HepG2 (cell line): ENCODE measurements around the gene DCN. TPM values are rescaled to one million over a fixed set of nuclear protein-coding genes. Genes with fewer than 3 reads are reported as not detected.

Source experiments
- ATAC-seq: fragments of 200-7000 bp; cut with Tn5 transposase; 3 replicates; pipeline ENCODE4 v1.9.1; 2020; ENCODE audit warnings: mild to moderate bottlenecking, moderate library complexity
- BruUV-seq: library from RNA; stranded (reverse); fragments of 400-500 nt; replicated peaks from 2 replicates; lab custom pipeline; 2021; lab: Mats Ljungman, UMichigan
- CTCF ChIA-PET: fragments of 300-600 bp; formaldehyde crosslinking; extraction: SDS; loops from one replicate; lab custom pipeline; 2021; ENCODE audit warnings: low total read pairs, inconsistent platforms, low intra/inter-chr PET ratio; lab: Yijun Ruan, JAX
- POLR2A ChIA-PET: fragments of 350-600 bp; sonication (Branson Sonifier 250); formaldehyde crosslinking; loops from one replicate; lab custom pipeline; 2020; ENCODE audit warnings: antibody characterized with exemption, inconsistent platforms; lab: Yijun Ruan, JAX
- DNase-seq: peaks from one replicate; pipeline ENCODE4 v3.0.0-alpha.2; 2015; ENCODE audit warnings: low spot score
- FAIRE-seq: peaks from 3 replicates; lab custom pipeline; 2011; peaks lifted over from hg19 to GRCh38; lab: Jason Lieb, UNC
- H2AFZ ChIP-seq: one replicate; pipeline ENCODE4 v1.6.1; 2011; ENCODE audit warnings: low read length, inconsistent platforms
- H3K27ac ChIP-seq: fragments of 300-600 bp; 3 replicates; pipeline ENCODE4 v1.8.0; 2011; ENCODE audit warnings: mixed run types, mild to moderate bottlenecking, mixed read lengths, low read length, inconsistent platforms; ENCODE audit not compliant: insufficient read depth; ENCODE audit errors: extremely low read length
- H3K27me3 ChIP-seq, 2 experiments: fragments of 200-600 bp in 1 of 2; 2 replicates in 1 of 2; 3 replicates in 1 of 2; pipeline versions ENCODE4 v1.6.0 to v1.8.0; 2011; ENCODE audit warnings: low read length in 2 of 2, mild to moderate bottlenecking in 2 of 2, moderate library complexity in 2 of 2, inconsistent platforms in 1 of 2; ENCODE audit not compliant: insufficient read depth in 2 of 2, control insufficient read depth in 1 of 2
- H3K36me3 ChIP-seq, 2 experiments: fragments of 200-600 bp in 1 of 2; replicated peaks in 1 of 2; 2 replicates in 1 of 2; 3 replicates in 1 of 2; pipeline versions ENCODE4 v1.5.1 to v1.8.0; 2011; ENCODE audit warnings: low read length in 2 of 2, inconsistent platforms in 1 of 2; ENCODE audit not compliant: insufficient read depth in 2 of 2, control insufficient read depth in 1 of 2
- H3K4me1 ChIP-seq: 2 replicates; pipeline ENCODE4 v1.5.1; 2012; ENCODE audit warnings: low read length, inconsistent platforms; ENCODE audit not compliant: insufficient read depth
- H3K4me2 ChIP-seq: 2 replicates; pipeline ENCODE4 v1.6.0; 2011; ENCODE audit warnings: low read depth, low read length, inconsistent platforms
- H3K4me3 ChIP-seq, 3 experiments: fragments of 200-600 bp in 1 of 3; sonication (generic), shearing (Covaris generic) in 1 of 3; replicated peaks in 1 of 3; 2 replicates each; pipeline ENCODE4 v1.5.1; 2011 to 2016; ENCODE audit warnings: low read length in 3 of 3, inconsistent platforms in 2 of 3, low read depth in 2 of 3, mild to moderate bottlenecking in 2 of 3, control low read depth in 1 of 3, mixed read lengths in 1 of 3; ENCODE audit not compliant: insufficient read depth in 1 of 3
- H3K79me2 ChIP-seq: one replicate; pipeline ENCODE4 v1.6.1; 2011; ENCODE audit warnings: low read length, inconsistent platforms; ENCODE audit not compliant: insufficient read depth
- H3K9ac ChIP-seq: 2 replicates; pipeline ENCODE4 v1.6.0; 2011; ENCODE audit warnings: mild to moderate bottlenecking, low read depth, low read length, inconsistent platforms; ENCODE audit not compliant: insufficient read depth
- H3K9me3 ChIP-seq: 2 replicates; pipeline ENCODE4 v1.5.1; 2012; ENCODE audit warnings: mild to moderate bottlenecking, low read length
- H4K20me1 ChIP-seq: 2 replicates; pipeline ENCODE4 v1.6.0; 2011; ENCODE audit warnings: inconsistent platforms, mild to moderate bottlenecking, low read length, moderate library complexity; ENCODE audit not compliant: insufficient read depth
- ATF7 ChIP-seq, 2 experiments: fragments of 450-650 bp in 1 of 2; sonication (generic) in 1 of 2; formaldehyde crosslinking in 1 of 2; IDR thresholded peaks; 2 replicates each; pipeline versions ENCODE4 v1.4.0 to v1.6.1; 2016 to 2020; ENCODE audit warnings: antibody characterized with exemption in 1 of 2, mild to moderate bottlenecking in 1 of 2, missing genetic modification reagents in 1 of 2
- BATF2 ChIP-seq: sonication (generic); formaldehyde crosslinking; IDR thresholded peaks from 2 replicates; pipeline ENCODE4 v1.8.0; 2022; ENCODE audit warnings: mild to moderate bottlenecking, missing genetic modification reagents, moderate library complexity
- CREBL2 ChIP-seq: sonication (generic); formaldehyde crosslinking; IDR thresholded peaks from 2 replicates; pipeline ENCODE4 v1.8.1; 2023; ENCODE audit warnings: missing genetic modification reagents, mild to moderate bottlenecking, borderline replicate concordance
- FOXP1 ChIP-seq, 2 experiments: fragments of 450-650 bp in 1 of 2; IDR thresholded peaks; 2 replicates each; pipeline ENCODE4 v1.6.1; 2017 to 2018; ENCODE audit warnings: antibody characterized with exemption in 1 of 2
- GMEB1 ChIP-seq: sonication (generic); formaldehyde crosslinking; IDR thresholded peaks from 2 replicates; pipeline ENCODE4 v1.5.1; 2020; ENCODE audit warnings: missing genetic modification reagents, mild to moderate bottlenecking, borderline replicate concordance
- HOXD1 ChIP-seq: sonication (generic); formaldehyde crosslinking; IDR thresholded peaks from 2 replicates; pipeline ENCODE4 v1.5.0; 2020; ENCODE audit warnings: missing genetic modification reagents
- IRX3 ChIP-seq: sonication (generic); formaldehyde crosslinking; IDR thresholded peaks from 2 replicates; pipeline ENCODE4 v1.8.1; 2023; ENCODE audit warnings: mild to moderate bottlenecking, low read depth, missing genetic modification reagents, borderline replicate concordance
- KLF11 ChIP-seq: IDR thresholded peaks from 2 replicates; pipeline ENCODE4 v1.6.1; 2016; ENCODE audit warnings: missing compliant biosample characterization
- NFYB ChIP-seq: sonication (generic); formaldehyde crosslinking; IDR thresholded peaks from 2 replicates; pipeline ENCODE4 v1.4.0; 2020; ENCODE audit warnings: missing genetic modification reagents
- PAF1 ChIP-seq: IDR thresholded peaks from 2 replicates; pipeline ENCODE4 v1.6.1; 2016; ENCODE audit warnings: missing genetic modification reagents, missing compliant biosample characterization
- PCBP2 ChIP-seq: fragments of 200-400 bp; formaldehyde crosslinking; optimal IDR thresholded peaks from 2 replicates; pipeline ENCODE3; 2018; ENCODE audit warnings: low read length, low read depth; ENCODE audit not compliant: poor library complexity, severe bottlenecking
- PHB2 ChIP-seq: fragments of 450-650 bp; IDR thresholded peaks from 2 replicates; pipeline ENCODE4 v1.6.1; 2018; ENCODE audit not compliant: partially characterized antibody
- PREB ChIP-seq: sonication (generic); formaldehyde crosslinking; IDR thresholded peaks from 2 replicates; pipeline ENCODE4 v1.4.0; 2020; ENCODE audit warnings: missing genetic modification reagents
- ZFP91 ChIP-seq: sonication (generic); formaldehyde crosslinking; IDR thresholded peaks from 2 replicates; pipeline ENCODE4 v1.9.0; 2022; ENCODE audit warnings: missing genetic modification reagents, mild to moderate bottlenecking, borderline replicate concordance
- ZNF264 ChIP-seq: sonication (generic); formaldehyde crosslinking; IDR thresholded peaks from 2 replicates; pipeline ENCODE4 v1.4.0; 2020; ENCODE audit warnings: missing genetic modification reagents
- ZNF367 ChIP-seq: sonication (generic); formaldehyde crosslinking; IDR thresholded peaks from 2 replicates; pipeline ENCODE4 v1.4.0; 2020; ENCODE audit warnings: missing genetic modification reagents, borderline replicate concordance
- ZNF44 ChIP-seq: sonication (generic); formaldehyde crosslinking; IDR thresholded peaks from 2 replicates; pipeline ENCODE4 v1.5.1; 2020; ENCODE audit warnings: mild to moderate bottlenecking, missing genetic modification reagents
- ZSCAN9 ChIP-seq: IDR thresholded peaks from 2 replicates; pipeline ENCODE4 v1.6.1; 2016; ENCODE audit warnings: borderline replicate concordance
- WGBS: methylation state at CpG from one replicate; pipeline ENCODE4 v1.1.6; 2017; ENCODE audit warnings: low lambda C conversion rate; 5-methylcytosine and 5-hydroxymethylcytosine counted together
- in situ Hi-C: cut with HindIII; loops from 2 replicates; pipeline ENCODE4 v1.10.0; 2017; ENCODE audit warnings: low pct_unique_long_range_greater_than_20kb; ENCODE audit not compliant: extremely low pct_ligation_motif_present
- intact Hi-C: fragments of 100-400 bp; cut with micrococcal nuclease; formaldehyde crosslinking; loops from one replicate; pipeline ENCODE4 v1.10.0; 2022; ENCODE audit not compliant: unreplicated experiment
- polyA plus RNA-seq, 8 experiments: library from polyadenylated mRNA; depleted of rRNA in 3 of 8; stranded (reverse) in 7 of 8; unstranded in 1 of 8; fragments of >200 nt; fragmentation: Illumina TruSeq in 4 of 8; extraction: Trizol in 4 of 8; gene quantifications; 2 replicates each; pipeline versions ENCODE4 v1.2.1 to v1.2.3, GENCODE V29; 2011 to 2016; ENCODE audit warnings: low read depth in 4 of 8, missing spikeins in 1 of 8, mixed read lengths in 1 of 8; ENCODE audit not compliant: insufficient read depth in 1 of 8
- total RNA-seq, 5 experiments: library from RNA; depleted of rRNA; stranded (reverse); fragments of >200 nt; fragmentation: Illumina TruSeq; extraction: Trizol; gene quantifications; 2 replicates each; pipeline ENCODE4 v1.2.3, GENCODE V29; 2016; ENCODE audit warnings: low read depth in 1 of 5

The DCN gene
- total and polyA plus RNA-seq, 2 of the 13 experiments (the other 11 are each of a cell fraction or from before 2014, with no cell fraction given), result not detected

GRCh38 chr12:91204421-91204820 lies 21.8 kb upstream of the DCN start:
- no TSS peak for BruUV-seq
- POLR2A ChIA-PET, result no interaction called here
- in situ Hi-C loops, result no loop called here
- Histone ChIP-seq H2AFZ (no peak overlapping the region), H3K27ac (no peak overlapping the region), H3K4me2 (no peak overlapping the region), H3K4me3 (no peak overlapping the region), H3K9ac (no peak overlapping the region)
- CTCF ChIA-PET, result no interaction called here
- TF ChIP-seq IRX3 (CRISPR knock-in tag) (no peak), ZNF44 (no peak), PHB2 (no peak), ZSCAN9 (CRISPR knock-in tag) (no peak), PAF1 (CRISPR knock-in tag) (no peak), PREB (CRISPR knock-in tag) (no peak), KLF11 (CRISPR knock-in tag) (no peak), HOXD1 (CRISPR knock-in tag) (no peak), ATF7 (IDR thresholded peaks at IDR 0.05) (no peak), ATF7 (CRISPR knock-in tag; IDR thresholded peaks at IDR 0.05) (no peak), CREBL2 (no peak), BATF2 (no peak), ZNF367 (CRISPR knock-in tag) (no peak), ZFP91 (CRISPR knock-in tag) (no peak), ZNF264 (CRISPR knock-in tag) (no peak), GMEB1 (CRISPR knock-in tag) (no peak), NFYB (CRISPR knock-in tag) (no peak), FOXP1 (IDR thresholded peaks at IDR 0.05) (no peak), FOXP1 (CRISPR knock-in tag; IDR thresholded peaks at IDR 0.05) (no peak), PCBP2 (no peak)
- TF ChIP-seq, all 625 proteins: peak for 0
- Histone ChIP-seq H3K27me3 (no peaks in the 10 kb centered on the region; a peak in 1 of 5 replicates), H3K4me1 (no peaks in the 10 kb centered on the region), H4K20me1 (no peaks in the 10 kb centered on the region), H3K9me3 (no peaks in the 10 kb centered on the region; the same call in 1 of the 2 replicates), H3K79me2 (no peaks in the 10 kb centered on the region), H3K36me3 (no peaks in the 10 kb centered on the region)
- 10% methylated on average over 4 of the region's 4 CpGs for WGBS
- DNase-seq (no peak), FAIRE-seq (no peak), ATAC-seq (no peak)
- intact Hi-C loops, result no loop called here
